Ovary (tissue), 9 donors: ENCODE measurements around the gene CREM. TPM values are rescaled to one million over a fixed set of nuclear protein-coding genes. Genes with fewer than 3 reads are reported as not detected.

Experiments used
- DNase-seq, 5 donors: peaks; one replicate each; pipeline ENCODE4 v3.0.0-alpha.2; 2019 to 2020
- H3K27ac ChIP-seq, 2 donors: fragments of 200-600 bp; one replicate each; pipeline versions ENCODE4 v1.5.1 to v1.8.0; 2019 to 2022
- H3K27me3 ChIP-seq: fragments of 200-600 bp; one replicate; pipeline ENCODE4 v1.8.0; 2022
- H3K36me3 ChIP-seq: fragments of 200-600 bp; sonication (generic); one replicate; pipeline ENCODE4 v1.5.1; 2019
- H3K4me1 ChIP-seq: one replicate; pipeline ENCODE4 v1.8.1; 2013; ENCODE audit warnings: mild to moderate bottlenecking, moderate library complexity; ENCODE audit not compliant: insufficient read depth
- H3K4me3 ChIP-seq: fragments of 200-600 bp; sonication (generic); one replicate; pipeline ENCODE4 v1.5.1; 2017
- H3K9me3 ChIP-seq, 2 donors: fragments of 200-600 bp in 1 of 2; sonication (generic) in 1 of 2; one replicate each; pipeline versions ENCODE4 v1.5.1 to v1.8.1; 2013 to 2019; ENCODE audit warnings: mild to moderate bottlenecking in 1 of 2, moderate library complexity in 1 of 2
- CTCF ChIP-seq, 3 donors: fragments of 450-650 bp in 2 of 3; fragments of 200-600 bp in 1 of 3; IDR thresholded peaks; one replicate each; pipeline versions ENCODE4 v1.5.1 to v1.8.0; 2016 to 2022; ENCODE audit warnings: antibody characterized with exemption in 3 of 3, mild to moderate bottlenecking in 1 of 3
- EP300 ChIP-seq: sonication (generic); formaldehyde crosslinking; IDR thresholded peaks from one replicate; pipeline ENCODE4 v1.6.1; 2017; ENCODE audit warnings: antibody characterized with exemption
- POLR2A ChIP-seq: fragments of 450-650 bp; IDR thresholded peaks from one replicate; pipeline ENCODE4 v1.6.1; 2017; ENCODE audit warnings: antibody characterized with exemption, mild to moderate bottlenecking, moderate library complexity
- WGBS, 3 donors: extraction: QIAGEN DNeasy Blood & Tissue Kit in 1 of 3; methylation state at CpG; one replicate each; pipeline versions ENCODE4 v1.1.5 to v1.1.7; 2013 to 2017; 5-methylcytosine and 5-hydroxymethylcytosine counted together
- intact Hi-C, 4 donors: fragments of 100-400 bp; cut with DNase I; formaldehyde crosslinking; loops; one replicate each; pipeline versions ENCODE4 v1.11.0 to v1.15.1; 2022 to 2023
- polyA plus RNA-seq, 2 donors: library from polyadenylated mRNA; stranded (reverse); fragments of 200-250 nt in 1 of 2; fragments of 350-450 nt in 1 of 2; fragmentation: Illumina TruSeq in 1 of 2; extraction: RNeasy Lipid Tissue Mini Kit (QIAGEN cat#74804) in 1 of 2; gene quantifications; one replicate each; pipeline ENCODE4 v1.2.3, GENCODE V29; 2013 to 2014
- total RNA-seq, 7 donors: library from RNA; depleted of rRNA in 2 of 7; stranded (reverse); fragments of >200 nt in 2 of 7; fragmentation: NEBNext Ultra II Directional in 3 of 7; extraction: Animal tissue kit (Norgen Biotek cat#: 25700) in 3 of 7; gene quantifications; one replicate each; pipeline versions ENCODE4 v1.1.0 to v1.2.4, GENCODE V29; 2016 to 2023
- donor health status: DM: no; HTN: no; CAD: no; lungs with moderate emphysema.
- donor health status: DM: no; HTN: no; CAD: no.
- donor health status: Bipolar disorder and iron deficiency.
- donor health status: DM: yes; HTN: yes; CAD: no.
- donor health status: DM: no; HTN: no; CAD: no.
- donor health status: DM: yes; HTN: yes; CAD: no.

The CREM gene
- total and polyA plus RNA-seq, 9 donors: 24.4 to 87.2 (median 41.5) TPM

GRCh38 chr10:35208949-35209613, 82.4 kb downstream of the CREM start:
- H3K27ac ChIP-seq: no peak overlapping the region
- intact Hi-C loops: no loop called here
- whole genome bisulfite sequencing, 3 donors: 81 to 84% (median 83%) methylated on average over 7 of the region's 7 CpGs
- H3K36me3 ChIP-seq: no peaks in the 10 kb centered on the region
- no peaks in the 10 kb centered on the region for H3K27me3 ChIP-seq
- H3K4me3 ChIP-seq: no peak overlapping the region
- TF ChIP-seq CTCF (IDR thresholded peaks at IDR 0.05) (no peak), POLR2A (no peak), EP300 (no peak)
- DNase-seq: no peak
- H3K4me1 ChIP-seq: no peaks in the 10 kb centered on the region
- no peaks in the 10 kb centered on the region for H3K9me3 ChIP-seq

GRCh38 chr10:35210961-35211360, 84.3 kb downstream of the CREM start:
- H3K36me3 ChIP-seq: no peaks in the 10 kb centered on the region
- H3K27ac ChIP-seq: no peak overlapping the region
- H3K27me3 ChIP-seq: no peaks in the 10 kb centered on the region
- no peak overlapping the region for H3K4me3 ChIP-seq
- TF ChIP-seq EP300 (no peak), CTCF (IDR thresholded peaks at IDR 0.05) (no peak), POLR2A (no peak)
- H3K9me3 ChIP-seq: no peaks in the 10 kb centered on the region
- WGBS, 3 donors: 83 to 87% (median 85%) methylated on average over 6 of the region's 6 CpGs
- no peaks in the 10 kb centered on the region for H3K4me1 ChIP-seq
- intact Hi-C loops: no loop called here
- DNase-seq: no peak

- TF ChIP-seq EP300 (no peak), POLR2A (no peak), CTCF (IDR thresholded peaks at IDR 0.05) (no peak)
- Histone ChIP-seq H3K27me3 (no peaks in the 10 kb centered on the region), H3K4me1 (no peaks in the 10 kb centered on the region), H3K36me3 (no peaks in the 10 kb centered on the region), H3K4me3 (no peak overlapping the region), H3K9me3 (no peaks in the 10 kb centered on the region), H3K27ac (no peak overlapping the region)
- DNase-seq: no peak
- intact Hi-C loops: no loop called here
- 24 to 28% (median 27%) methylated on average over 7 of the region's 7 CpGs for WGBS, 3 donors
Measured at GRCh38 chr10:35211390-35211789, 84.7 kb downstream of the CREM start.

GRCh38 chr10:35212856-35213255, 86.2 kb downstream of the CREM start:
- no peak for TF ChIP-seq EP300
- no peak for TF ChIP-seq CTCF (IDR thresholded peaks at IDR 0.05)
- TF ChIP-seq POLR2A: no peak
- DNase-seq: no peak
- H3K4me1 ChIP-seq: no peaks in the 10 kb centered on the region
- intact Hi-C loops: no loop called here
- WGBS, 3 donors: 39 to 61% (median 51%) methylated on average over 6 of the region's 6 CpGs
- no peaks in the 10 kb centered on the region for H3K27me3 ChIP-seq
- no peaks in the 10 kb centered on the region for H3K36me3 ChIP-seq
- H3K4me3 ChIP-seq: no peak overlapping the region
- H3K9me3 ChIP-seq: no peaks in the 10 kb centered on the region
- H3K27ac ChIP-seq: no peak overlapping the region
